Neural progenitor cell (in vitro differentiated cells): Measurements from ENCODE around the gene DDX24. TPM values are rescaled to one million over a fixed set of nuclear protein-coding genes. Genes with fewer than 3 reads are reported as not detected.
A peak's percentile ranks its signal among the peaks of the same experiment; 100 is the strongest.

Source experiments
- DNase-seq: peaks from one replicate; pipeline ENCODE4 v3.0.0-alpha.2; 2016; ENCODE audit warnings: low spot score
- H2AFZ ChIP-seq: fragments of 200-600 bp; sonication (generic); replicated peaks from 2 replicates; pipeline ENCODE4 v1.6.1; 2016; ENCODE audit warnings: antibody characterized with exemption
- H3F3A ChIP-seq: fragments of 200-600 bp; sonication (generic); 2 replicates; pipeline ENCODE4 v1.6.1; 2016; ENCODE audit warnings: antibody characterized with exemption, low read depth
- H3K27ac ChIP-seq: fragments of 200-600 bp; sonication (generic); 2 replicates; pipeline ENCODE4 v1.5.1; 2016; ENCODE audit warnings: mild to moderate bottlenecking
- H3K27me3 ChIP-seq: fragments of 200-600 bp; sonication (generic); 2 replicates; pipeline ENCODE4 v1.6.1; 2016; ENCODE audit warnings: mild to moderate bottlenecking, moderate library complexity
- H3K36me3 ChIP-seq: fragments of 200-600 bp; sonication (generic); 2 replicates; pipeline ENCODE4 v1.5.1; 2016
- H3K4me1 ChIP-seq: fragments of 200-600 bp; sonication (generic); 2 replicates; pipeline ENCODE4 v1.6.1; 2016; ENCODE audit warnings: mixed run types
- H3K4me2 ChIP-seq: fragments of 200-600 bp; sonication (generic); 2 replicates; pipeline ENCODE4 v1.6.1; 2016
- H3K4me3 ChIP-seq: fragments of 200-600 bp; sonication (generic); 2 replicates; pipeline ENCODE4 v1.5.1; 2016
- H3K79me2 ChIP-seq: fragments of 200-600 bp; sonication (generic); 2 replicates; pipeline ENCODE4 v1.6.1; 2016; ENCODE audit warnings: low read depth
- H3K9ac ChIP-seq: fragments of 200-600 bp; sonication (generic); 2 replicates; pipeline ENCODE4 v1.6.1; 2016
- H3K9me3 ChIP-seq: fragments of 200-600 bp; sonication (generic); 2 replicates; pipeline ENCODE4 v1.5.1; 2016; ENCODE audit warnings: low read depth
- H4K20me1 ChIP-seq: fragments of 200-600 bp; sonication (generic); 2 replicates; pipeline ENCODE4 v1.6.1; 2016; ENCODE audit warnings: low read depth
- H3K27ac Mint-ChIP-seq: 3 replicates; pipeline ENCODE4 v1.8.0; 2021; ENCODE audit warnings: mixed read lengths
- H3K27me3 Mint-ChIP-seq: 2 replicates; pipeline ENCODE4 v1.8.0; 2022; ENCODE audit warnings: low read depth, mild to moderate bottlenecking, inconsistent platforms, moderate library complexity, mixed read lengths; ENCODE audit not compliant: insufficient read depth
- H3K36me3 Mint-ChIP-seq: 3 replicates; pipeline ENCODE4 v1.8.0; 2021; ENCODE audit warnings: mixed read lengths
- H3K4me1 Mint-ChIP-seq: 3 replicates; pipeline ENCODE4 v1.8.0; 2021; ENCODE audit warnings: mixed read lengths
- H3K4me3 Mint-ChIP-seq: 3 replicates; pipeline ENCODE4 v1.8.0; 2021; ENCODE audit warnings: mild to moderate bottlenecking, moderate library complexity, mixed read lengths
- H3K9me3 Mint-ChIP-seq: 3 replicates; pipeline ENCODE4 v1.8.0; 2020; ENCODE audit warnings: mixed read lengths
- EZH2 ChIP-seq: fragments of 200-600 bp; sonication (generic); IDR thresholded peaks from 2 replicates; pipeline ENCODE4 v1.6.1; 2017; ENCODE audit warnings: antibody characterized with exemption, mild to moderate bottlenecking, moderate library complexity
- EZH2phosphoT487 ChIP-seq: fragments of 200-600 bp; sonication (generic); IDR thresholded peaks from 2 replicates; pipeline ENCODE4 v1.6.1; 2017; ENCODE audit warnings: antibody characterized with exemption
- total RNA-seq: library from RNA; depleted of rRNA; stranded (reverse); fragments of >200 nt; gene quantifications from 2 replicates; pipeline ENCODE4 v1.2.3, GENCODE V29; 2015; ENCODE audit warnings: low replicate concordance
- TF ChIP-seq, protein P1 (sequence below): fragments of 200-600 bp; sonication (generic); IDR thresholded peaks from 2 replicates; pipeline ENCODE4 v1.5.1; 2017; ENCODE audit warnings: antibody characterized with exemption, mild to moderate bottlenecking

DDX24 gene
- total RNA-seq, 1 donor from 2014 or later, result 153 TPM

DNA sequence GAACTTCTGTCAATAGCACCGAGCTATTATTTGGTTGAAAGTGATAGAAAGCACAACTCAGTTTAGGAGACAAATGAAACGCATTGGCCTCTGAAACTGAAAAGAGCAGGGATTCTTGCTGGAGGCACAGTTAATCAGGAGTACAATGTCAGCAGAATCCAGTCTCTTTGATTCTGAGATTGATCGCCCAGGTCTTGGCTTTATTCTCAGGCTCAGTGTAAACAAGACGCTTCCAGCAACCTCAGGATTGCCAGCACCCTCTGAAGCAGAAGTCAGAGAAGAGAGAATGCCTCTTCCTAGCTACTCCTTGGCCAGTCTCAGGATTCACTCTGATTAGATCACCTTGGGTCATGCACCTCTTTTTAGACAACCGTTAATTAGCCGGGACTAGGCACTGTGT, 66.6 kb downstream of the DDX24 start:
- H3K36me3 ChIP-seq, result no peaks in the 10 kb centered on the region
- TF ChIP-seq, protein P1, sequence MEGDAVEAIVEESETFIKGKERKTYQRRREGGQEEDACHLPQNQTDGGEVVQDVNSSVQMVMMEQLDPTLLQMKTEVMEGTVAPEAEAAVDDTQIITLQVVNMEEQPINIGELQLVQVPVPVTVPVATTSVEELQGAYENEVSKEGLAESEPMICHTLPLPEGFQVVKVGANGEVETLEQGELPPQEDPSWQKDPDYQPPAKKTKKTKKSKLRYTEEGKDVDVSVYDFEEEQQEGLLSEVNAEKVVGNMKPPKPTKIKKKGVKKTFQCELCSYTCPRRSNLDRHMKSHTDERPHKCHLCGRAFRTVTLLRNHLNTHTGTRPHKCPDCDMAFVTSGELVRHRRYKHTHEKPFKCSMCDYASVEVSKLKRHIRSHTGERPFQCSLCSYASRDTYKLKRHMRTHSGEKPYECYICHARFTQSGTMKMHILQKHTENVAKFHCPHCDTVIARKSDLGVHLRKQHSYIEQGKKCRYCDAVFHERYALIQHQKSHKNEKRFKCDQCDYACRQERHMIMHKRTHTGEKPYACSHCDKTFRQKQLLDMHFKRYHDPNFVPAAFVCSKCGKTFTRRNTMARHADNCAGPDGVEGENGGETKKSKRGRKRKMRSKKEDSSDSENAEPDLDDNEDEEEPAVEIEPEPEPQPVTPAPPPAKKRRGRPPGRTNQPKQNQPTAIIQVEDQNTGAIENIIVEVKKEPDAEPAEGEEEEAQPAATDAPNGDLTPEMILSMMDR, result no peak
- TF ChIP-seq EZH2phosphoT487 (no peak), EZH2 (no peak)
- peaks cover 18% of the 10 kb centered on the region for H3K4me1 ChIP-seq
- H3K9me3 Mint-ChIP-seq, result no peaks in the 10 kb centered on the region
- H3K27me3 ChIP-seq, result no peaks in the 10 kb centered on the region
- no peaks in the 10 kb centered on the region for H3K36me3 Mint-ChIP-seq
- H3K27ac Mint-ChIP-seq, result no peak overlapping the region
- peaks cover 7% of the 10 kb centered on the region for H3F3A ChIP-seq
- peaks cover 36% of the 10 kb centered on the region for H3K4me1 Mint-ChIP-seq
- H3K4me2 ChIP-seq, result no peak overlapping the region
- H4K20me1 ChIP-seq, result no peaks in the 10 kb centered on the region
- H3K9ac ChIP-seq, result no peak overlapping the region
- peaks cover 10% of the 10 kb centered on the region for H3K27me3 Mint-ChIP-seq
- no peak overlapping the region for H2AFZ ChIP-seq
- no peak overlapping the region for H3K4me3 ChIP-seq
- H3K9me3 ChIP-seq, result no peaks in the 10 kb centered on the region
- no peak overlapping the region for H3K27ac ChIP-seq
- no peaks in the 10 kb centered on the region for H3K79me2 ChIP-seq
- no peak for DNase-seq
- H3K4me3 Mint-ChIP-seq, result no peak overlapping the region

DNA sequence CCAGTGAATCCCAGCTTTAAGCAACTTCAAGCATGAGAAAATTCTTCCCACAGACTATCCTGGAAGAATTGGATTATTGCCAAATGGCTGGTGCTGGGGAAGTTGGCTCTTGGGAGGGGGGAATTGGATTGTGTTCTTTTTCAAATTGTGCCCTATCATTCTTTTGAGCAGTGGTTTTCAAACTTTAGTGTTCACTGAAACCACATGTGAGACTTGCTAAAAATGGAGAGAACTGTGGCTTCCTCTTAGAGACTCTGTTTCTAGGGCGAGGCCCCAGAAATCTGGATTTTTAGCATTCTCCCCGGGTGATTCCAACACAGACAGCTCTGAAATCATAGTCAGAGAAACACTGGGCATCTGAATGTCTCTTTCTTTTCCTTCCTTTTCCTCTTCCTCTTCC, 69.2 kb downstream of the DDX24 start:
- no peak for DNase-seq
- no peak for TF ChIP-seq EZH2
- no peak for TF ChIP-seq EZH2phosphoT487
- TF ChIP-seq, protein P1, result no peak
- H3K4me3 Mint-ChIP-seq, result no peak overlapping the region
- H3K27ac ChIP-seq, result no peak overlapping the region
- H3K4me1 Mint-ChIP-seq, result peaks cover 28% of the 10 kb centered on the region
- no peak overlapping the region for H3K4me3 ChIP-seq
- H3K27me3 Mint-ChIP-seq, result peaks cover 6% of the 10 kb centered on the region
- H3K4me2 ChIP-seq, result no peak overlapping the region
- H3F3A ChIP-seq, result peaks cover 7% of the 10 kb centered on the region
- H3K27ac Mint-ChIP-seq, result no peak overlapping the region
- no peak overlapping the region for H2AFZ ChIP-seq
- no peak overlapping the region for H3K9ac ChIP-seq
- no peaks in the 10 kb centered on the region for H3K27me3 ChIP-seq
- no peaks in the 10 kb centered on the region for H4K20me1 ChIP-seq
- H3K9me3 Mint-ChIP-seq, result no peaks in the 10 kb centered on the region
- H3K36me3 Mint-ChIP-seq, result no peaks in the 10 kb centered on the region
- no peaks in the 10 kb centered on the region for H3K79me2 ChIP-seq
- peaks cover 18% of the 10 kb centered on the region for H3K4me1 ChIP-seq
- no peaks in the 10 kb centered on the region for H3K9me3 ChIP-seq
- no peaks in the 10 kb centered on the region for H3K36me3 ChIP-seq

DNA sequence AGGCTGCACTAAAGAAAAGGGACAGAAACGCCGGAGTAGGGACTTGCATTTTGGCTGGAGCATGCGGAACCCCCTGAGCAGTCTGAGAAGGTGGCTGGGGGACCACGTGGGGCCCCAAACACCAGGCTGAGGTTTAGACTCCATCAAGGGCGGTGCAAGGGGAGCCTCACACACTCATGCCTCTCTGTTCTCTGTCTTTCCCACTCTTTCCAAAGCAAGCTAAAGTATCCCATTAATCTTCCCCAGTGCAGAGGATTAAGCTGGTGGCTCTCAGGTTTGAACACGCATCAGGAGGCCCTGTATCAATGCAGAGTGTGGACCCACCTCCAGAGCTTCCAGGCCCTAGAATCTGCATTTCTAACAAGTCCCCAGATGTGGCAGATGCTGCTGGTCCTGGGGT, 70.4 kb downstream of the DDX24 start:
- no peak overlapping the region for H3K27ac ChIP-seq

More for the DNA sequence above, 70.4 kb downstream of the DDX24 start:
- H2AFZ ChIP-seq, result no peak overlapping the region
- TF ChIP-seq, protein P1, result no peak
- no peak for TF ChIP-seq EZH2phosphoT487
- no peak for TF ChIP-seq EZH2
- H3K9me3 ChIP-seq, result no peaks in the 10 kb centered on the region
- no peaks in the 10 kb centered on the region for H3K79me2 ChIP-seq
- Mint-ChIP-seq H3K4me1 (peaks cover 26% of the 10 kb centered on the region), H3K36me3 (no peaks in the 10 kb centered on the region), H3K9me3 (no peaks in the 10 kb centered on the region), H3K27ac (peak overlapping the region; percentile 37), H3K4me3 (no peak overlapping the region), H3K27me3 (peaks cover 6% of the 10 kb centered on the region)
- no peaks in the 10 kb centered on the region for H3K27me3 ChIP-seq
- no peaks in the 10 kb centered on the region for H4K20me1 ChIP-seq
- H3K4me2 ChIP-seq, result no peak overlapping the region
- H3K9ac ChIP-seq, result no peak overlapping the region
- H3K4me3 ChIP-seq, result no peak overlapping the region
- H3F3A ChIP-seq, result peaks cover 7% of the 10 kb centered on the region
- H3K36me3 ChIP-seq, result no peaks in the 10 kb centered on the region
- DNase-seq, result no peak
- peaks cover 13% of the 10 kb centered on the region for H3K4me1 ChIP-seq
